HL-60 (cell line): ENCODE data around the gene KATNB1.

Source experiments
- CTCF ChIP-seq: IDR thresholded peaks from one replicate; pipeline ENCODE4 v1.5.1; 2011; ENCODE audit warnings: low read length, control low read depth, inconsistent platforms; ENCODE audit not compliant: insufficient read depth
- POLR2AphosphoS5 ChIP-seq: IDR thresholded peaks from 2 replicates; pipeline ENCODE4 v1.6.1; 2012; ENCODE audit warnings: low read depth

GRCh38 chr16:57750796-57751538 lies 15.4 kb downstream of the KATNB1 start:
- TF ChIP-seq POLR2AphosphoS5 (no peak), CTCF (no peak)
